Heart right ventricle (tissue), 16 donors: ENCODE data around the gene HOXA11. TPM values are rescaled to one million over a fixed set of nuclear protein-coding genes. Genes with fewer than 3 reads are reported as not detected.

Source experiments
- ATAC-seq, 8 donors: fragments of 200-7000 bp; cut with Tn5 transposase; one replicate each; pipeline ENCODE4 v1.9.1; 2020; ENCODE audit warnings: mild to moderate bottlenecking in 8 of 8, moderate library complexity in 8 of 8, moderate number of reproducible peaks in 1 of 8
- DNase-seq, 2 donors: peaks; one replicate each; pipeline ENCODE4 v3.0.0-alpha.2; 2020
- H3K27ac ChIP-seq, 10 donors: fragments of 200-600 bp; sonication (generic) in 2 of 10; one replicate each; pipeline versions ENCODE4 v1.5.0 to v1.8.0; 2020 to 2022; ENCODE audit warnings: mild to moderate bottlenecking in 3 of 10
- H3K27me3 ChIP-seq, 7 donors: fragments of 200-600 bp; one replicate each; pipeline ENCODE4 v1.8.0; 2021 to 2022; ENCODE audit warnings: mild to moderate bottlenecking in 2 of 7
- H3K36me3 ChIP-seq, 9 donors: fragments of 200-600 bp; sonication (generic) in 1 of 9; one replicate each; pipeline versions ENCODE4 v1.5.0 to v1.8.0; 2020 to 2022; ENCODE audit warnings: mild to moderate bottlenecking in 2 of 9
- H3K4me1 ChIP-seq, 9 donors: fragments of 200-600 bp; sonication (generic) in 1 of 9; one replicate each; pipeline versions ENCODE4 v1.5.0 to v1.8.0; 2020 to 2022; ENCODE audit warnings: mild to moderate bottlenecking in 4 of 9
- H3K4me3 ChIP-seq, 10 donors: fragments of 200-600 bp; sonication (generic) in 2 of 10; one replicate each; pipeline versions ENCODE4 v1.5.0 to v1.8.0; 2020 to 2022; ENCODE audit warnings: mild to moderate bottlenecking in 7 of 10, moderate library complexity in 2 of 10
- H3K9me3 ChIP-seq, 11 donors: fragments of 200-600 bp in 10 of 11; sonication (generic) in 2 of 11; one replicate each; pipeline versions ENCODE4 v1.5.0 to v1.8.0; 2013 to 2022; ENCODE audit warnings: mild to moderate bottlenecking in 2 of 11, control low read depth in 1 of 11, moderate library complexity in 1 of 11
- WGBS, 2 donors: extraction: QIAGEN DNeasy Blood & Tissue Kit; methylation state at CpG; one replicate each; pipeline ENCODE4 v1.1.7; 2013; ENCODE audit warnings: inconsistent platforms in 1 of 2; 5-methylcytosine and 5-hydroxymethylcytosine counted together
- intact Hi-C, 10 donors: fragments of 100-400 bp; cut with DNase I; formaldehyde crosslinking; loops; one replicate each; pipeline versions ENCODE4 v1.11.1 to v1.14.2; 2022
- polyA plus RNA-seq, 2 donors: library from polyadenylated mRNA; stranded (reverse); fragments of 200-250 nt; gene quantifications; one replicate each; pipeline ENCODE4 v1.2.3, GENCODE V29; 2013
- total RNA-seq, 10 donors: library from RNA; stranded (reverse); fragmentation: NEBNext Ultra II Directional in 3 of 10; extraction: Animal tissue kit (Norgen Biotek cat#: 25700) in 3 of 10; gene quantifications; one replicate each; pipeline versions ENCODE4 v1.2.1 to v1.2.4, GENCODE V29; 2021 to 2023
- TF ChIP-seq, protein P1 (sequence below), 9 donors: fragments of 200-600 bp; sonication (generic) in 2 of 9; IDR thresholded peaks; one replicate each; pipeline versions ENCODE4 v1.5.0 to v1.8.0; 2021 to 2022; ENCODE audit warnings: antibody characterized with exemption in 9 of 9, mild to moderate bottlenecking in 5 of 9, moderate library complexity in 1 of 9
- donor health status: Arrhythmogenic right ventricular cardiomyopathy.
- donor health status: ischemic (EF 13 %, LVEDD 7.1; RV severe dilation, severe dysfunction).
- donor health status: healthy with polysubstance abuse.
- donor health status: DM: no; HTN: yes; CAD: no.
- donor health status: DM: no; HTN: no; CAD: no.
- donor health status: ischemic (EF 25% LVEDD 6.9; RV normal size, moderate dysfunction).
- donor health status: ischemic (EF 25% LVEDD 5.7; RV mildly dilated, moderate dysfunction).
- donor health status: healthy.
- donor health status: DM: yes; HTN: yes; CAD: no.
- donor health status: Ischemic cardiomyopathy.
- donor health status: ischemic (EF 35%, LVEDD 5.7; RV mildly dilated, moderate dysfunction).
- donor health status: nonischemic (EF 11% LVEDD 7.7; RV severe dilation, severe dysfunction).
- donor health status: DM: yes; HTN: yes; CAD: no.
- donor health status: PGD.
- donor health status: ischemic (EF 29% LVEDD 5.4; RV normal size, mild dysfunction).
- donor health status: nonischemic (EF 23%, LVEDD 6.1; RV moderate dilation, normal function).

HOXA11 gene
- total and polyA plus RNA-seq, 12 donors, result not detected

DNA sequence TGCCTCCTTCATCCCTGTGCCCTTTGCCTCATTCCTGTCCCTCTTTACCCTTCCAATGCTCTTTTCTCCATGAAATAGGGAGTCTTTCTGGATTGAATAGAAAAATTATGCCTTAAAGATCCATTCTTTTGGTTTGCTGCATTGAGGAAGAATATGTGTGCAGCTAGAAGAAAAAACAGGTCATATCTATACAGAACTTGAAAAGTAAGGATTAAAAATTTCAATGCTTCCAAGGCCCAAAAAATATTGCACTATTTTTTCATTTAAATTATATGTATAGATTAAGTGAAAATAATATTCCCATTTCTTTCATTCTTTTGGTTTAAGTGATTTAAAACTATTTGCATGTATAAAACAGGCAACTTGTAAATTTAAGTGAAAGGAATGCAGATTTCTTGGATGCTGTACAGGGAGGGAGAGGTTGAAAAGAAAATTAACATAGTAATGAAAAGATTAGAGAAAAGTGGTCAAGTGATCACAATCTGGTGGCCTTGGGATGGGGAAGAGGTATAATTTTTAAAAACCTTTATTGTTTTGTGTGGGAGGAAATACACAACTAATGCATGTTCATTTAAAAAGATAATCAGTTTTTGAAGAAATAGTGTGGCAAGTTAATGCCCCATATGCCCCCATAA, 39.0 kb upstream of the HOXA11 start:
- no peak overlapping the region for H3K4me3 ChIP-seq
- no peak for DNase-seq
- TF ChIP-seq, protein P1, sequence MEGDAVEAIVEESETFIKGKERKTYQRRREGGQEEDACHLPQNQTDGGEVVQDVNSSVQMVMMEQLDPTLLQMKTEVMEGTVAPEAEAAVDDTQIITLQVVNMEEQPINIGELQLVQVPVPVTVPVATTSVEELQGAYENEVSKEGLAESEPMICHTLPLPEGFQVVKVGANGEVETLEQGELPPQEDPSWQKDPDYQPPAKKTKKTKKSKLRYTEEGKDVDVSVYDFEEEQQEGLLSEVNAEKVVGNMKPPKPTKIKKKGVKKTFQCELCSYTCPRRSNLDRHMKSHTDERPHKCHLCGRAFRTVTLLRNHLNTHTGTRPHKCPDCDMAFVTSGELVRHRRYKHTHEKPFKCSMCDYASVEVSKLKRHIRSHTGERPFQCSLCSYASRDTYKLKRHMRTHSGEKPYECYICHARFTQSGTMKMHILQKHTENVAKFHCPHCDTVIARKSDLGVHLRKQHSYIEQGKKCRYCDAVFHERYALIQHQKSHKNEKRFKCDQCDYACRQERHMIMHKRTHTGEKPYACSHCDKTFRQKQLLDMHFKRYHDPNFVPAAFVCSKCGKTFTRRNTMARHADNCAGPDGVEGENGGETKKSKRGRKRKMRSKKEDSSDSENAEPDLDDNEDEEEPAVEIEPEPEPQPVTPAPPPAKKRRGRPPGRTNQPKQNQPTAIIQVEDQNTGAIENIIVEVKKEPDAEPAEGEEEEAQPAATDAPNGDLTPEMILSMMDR (IDR thresholded peaks at IDR 0.05), result no peak
- ATAC-seq, result no peak
- H3K9me3 ChIP-seq, result no peaks in the 10 kb centered on the region
- H3K4me1 ChIP-seq, result peaks cover 0 to 12% (median 4%) of the 10 kb centered on the region in 9 donors
- H3K27me3 ChIP-seq, result peaks cover 28 to 97% (median 90%) of the 10 kb centered on the region in 7 donors
- H3K27ac ChIP-seq, result no peak overlapping the region
- intact Hi-C loops, result loop anchor here in 1 of 10 donors (10.0 kb wide), 1 partner anchor 351 kb away; no protein-coding TSS in a partner anchor
- H3K36me3 ChIP-seq, result no peaks in the 10 kb centered on the region

DNA sequence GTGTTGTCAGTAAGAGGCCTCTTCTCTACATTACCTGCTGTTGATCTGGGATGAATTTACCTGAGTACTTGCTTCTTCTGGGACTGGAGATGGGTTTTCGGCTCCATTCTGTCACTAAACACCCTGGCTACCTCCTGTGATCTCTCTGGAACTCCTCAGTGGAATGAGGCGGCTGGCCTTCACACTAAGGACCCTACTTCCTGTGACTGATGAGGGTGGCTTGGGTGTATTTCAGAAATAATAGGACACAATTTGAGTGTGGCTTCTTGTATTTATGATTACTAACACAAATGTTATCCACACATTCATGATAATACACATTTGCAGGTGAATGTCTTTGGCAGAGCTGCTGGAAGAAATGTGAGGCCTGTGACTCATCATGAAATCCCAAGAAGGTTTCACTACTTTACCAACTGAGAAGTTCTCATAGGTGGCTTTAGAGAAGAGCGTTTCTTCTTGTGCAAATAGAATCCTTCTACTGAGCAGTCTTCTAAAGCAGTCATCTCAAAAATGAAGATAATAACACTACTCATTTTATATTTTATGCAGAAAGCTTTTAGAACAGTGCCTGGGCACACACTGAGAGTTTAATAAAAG, 36.3 kb upstream of the HOXA11 start:
- Histone ChIP-seq H3K4me3 (no peak overlapping the region), H3K27ac (no peak overlapping the region), H3K27me3 (peaks cover 26 to 100% (median 98%) of the 10 kb centered on the region in 7 donors), H3K9me3 (no peaks in the 10 kb centered on the region), H3K36me3 (no peaks in the 10 kb centered on the region), H3K4me1 (peaks cover 0 to 12% (median 4%) of the 10 kb centered on the region in 9 donors)
- ATAC-seq (no peak), DNase-seq (no peak)
- intact Hi-C loops, result loop anchor here in 1 of 10 donors (10.0 kb wide), 1 partner anchor 354 kb away; no protein-coding TSS in a partner anchor
- WGBS, 2 donors, result 88 to 91% methylated on average over 3 of the region's 3 CpGs
- TF ChIP-seq, protein P1 (IDR thresholded peaks at IDR 0.05), result no peak

DNA sequence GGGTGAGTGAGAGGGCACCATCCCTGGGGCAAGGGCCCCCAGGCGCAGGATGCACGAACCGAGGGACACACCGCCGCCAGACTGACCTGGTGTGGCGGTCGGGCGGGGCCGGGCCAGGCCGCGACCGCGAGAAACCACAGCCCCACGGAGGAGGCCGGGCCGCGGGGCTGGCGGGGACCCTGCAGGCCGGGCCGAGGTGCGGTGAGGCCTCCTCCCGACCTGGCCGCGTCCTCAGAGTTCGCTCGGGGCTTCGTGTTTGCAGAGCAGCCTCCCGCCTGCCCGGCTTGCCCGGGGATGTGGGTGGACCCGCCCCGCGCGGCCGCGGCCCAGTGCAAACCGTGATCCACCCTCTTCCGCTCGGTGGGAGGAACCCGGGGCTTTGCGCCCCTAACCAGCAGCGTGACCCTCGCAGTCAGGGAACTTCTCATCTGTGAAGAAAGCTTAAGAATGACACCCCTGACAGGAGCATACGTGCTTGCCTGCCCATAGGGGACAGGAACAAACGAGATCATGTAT, 35.5 kb upstream of the HOXA11 start:
- ATAC-seq (no peak), DNase-seq (no peak)
- H3K36me3 ChIP-seq, result no peaks in the 10 kb centered on the region
- peaks cover 18 to 100% (median 97%) of the 10 kb centered on the region in 7 donors for H3K27me3 ChIP-seq
- H3K27ac ChIP-seq, result no peak overlapping the region
- H3K4me3 ChIP-seq, result peak overlapping the region in 1 of 10 donors; percentile 22
- peaks cover 0 to 11% (median 3%) of the 10 kb centered on the region in 9 donors for H3K4me1 ChIP-seq
- TF ChIP-seq, protein P1 (IDR thresholded peaks at IDR 0.05), result no peak
- 15 to 16% methylated on average over 41 to 45 of the region's 45 CpGs for whole genome bisulfite sequencing, 2 donors
- intact Hi-C loops, result loop anchor here in 1 of 10 donors (10.0 kb wide), 1 partner anchor 354 kb away; no protein-coding TSS in a partner anchor
- no peaks in the 10 kb centered on the region for H3K9me3 ChIP-seq

DNA sequence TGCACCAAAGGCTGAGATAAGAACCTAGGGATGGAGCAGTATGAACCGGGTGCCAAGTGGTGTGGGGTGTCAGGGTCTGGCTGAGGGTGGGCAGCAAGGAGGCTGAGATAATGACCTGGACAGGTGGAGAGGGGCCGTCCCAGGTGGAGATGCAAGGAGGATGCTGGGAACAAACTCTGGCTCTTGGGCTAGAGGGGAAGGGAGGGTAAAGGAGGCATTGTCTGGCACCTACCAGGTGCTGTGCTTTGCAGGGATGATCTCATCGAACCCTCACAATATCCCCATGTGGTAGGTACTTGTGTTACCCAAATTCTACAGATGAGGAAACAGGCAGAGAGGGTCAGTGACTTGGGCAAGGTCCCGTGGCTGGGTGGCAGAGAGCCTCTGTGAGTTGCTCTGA, 34.8 kb upstream of the HOXA11 start:
- intact Hi-C loops, result loop anchor here in 1 of 10 donors (10.0 kb wide), 1 partner anchor 355 kb away; no protein-coding TSS in a partner anchor
- H3K36me3 ChIP-seq, result no peaks in the 10 kb centered on the region
- H3K27me3 ChIP-seq, result peaks cover 14 to 100% (median 97%) of the 10 kb centered on the region in 7 donors
- H3K4me3 ChIP-seq, result no peak overlapping the region
- H3K9me3 ChIP-seq, result no peaks in the 10 kb centered on the region
- no peak for ATAC-seq
- no peak for DNase-seq
- WGBS, 2 donors, result 58 to 68% methylated on average over 4 of the region's 4 CpGs
- H3K4me1 ChIP-seq, result peaks cover 0 to 5% (median 0%) of the 10 kb centered on the region in 9 donors
- no peak overlapping the region for H3K27ac ChIP-seq
- TF ChIP-seq, protein P1 (IDR thresholded peaks at IDR 0.05), result no peak
